Peyer's patch (tissue), 4 donors: Measurements from ENCODE around the gene BAG1. TPM values are rescaled to one million over a fixed set of nuclear protein-coding genes. Genes with fewer than 3 reads are reported as not detected.

Experiments used
- DNase-seq, 3 donors: peaks; one replicate each; pipeline ENCODE4 v3.0.0-alpha.2; 2017 to 2019
- H3K27ac ChIP-seq, 4 donors: fragments of 200-600 bp; sonication (generic); one replicate each; pipeline ENCODE4 v1.5.1; 2016 to 2019
- H3K27me3 ChIP-seq, 2 donors: fragments of 200-600 bp; sonication (generic); one replicate each; pipeline ENCODE4 v1.5.1; 2019
- H3K36me3 ChIP-seq, 3 donors: fragments of 200-600 bp; sonication (generic); one replicate each; pipeline ENCODE4 v1.5.1; 2016 to 2019
- H3K4me1 ChIP-seq, 4 donors: fragments of 200-600 bp; sonication (generic); one replicate each; pipeline ENCODE4 v1.5.1; 2016 to 2019
- H3K4me3 ChIP-seq, 4 donors: fragments of 200-600 bp; sonication (generic); 1 replicate in 3 of 4; 2 replicates in 1 of 4; pipeline ENCODE4 v1.5.1; 2016 to 2019; ENCODE audit warnings: mild to moderate bottlenecking in 1 of 4
- H3K9me3 ChIP-seq, 4 donors: fragments of 200-600 bp; sonication (generic); one replicate each; pipeline ENCODE4 v1.5.1; 2016 to 2019; ENCODE audit warnings: mild to moderate bottlenecking in 1 of 4
- CTCF ChIP-seq, 6 experiments: fragments of 450-650 bp in 4 of 6; fragments of 200-600 bp in 2 of 6; sonication (generic) in 1 of 6; IDR thresholded peaks; one replicate each; pipeline ENCODE4 v1.5.1; 2017 to 2019; ENCODE audit warnings: antibody characterized with exemption in 6 of 6, mild to moderate bottlenecking in 3 of 6, moderate library complexity in 1 of 6
- POLR2A ChIP-seq, 2 donors: fragments of 450-650 bp; IDR thresholded peaks; one replicate each; pipeline ENCODE4 v1.5.1; 2017; ENCODE audit warnings: antibody characterized with exemption in 2 of 2, mild to moderate bottlenecking in 2 of 2, moderate library complexity in 2 of 2
- total RNA-seq, 4 donors: library from RNA; depleted of rRNA; stranded (reverse); fragments of >200 nt; gene quantifications; one replicate each; pipeline ENCODE4 v1.1.0, GENCODE V29; 2016

The BAG1 gene
- total RNA-seq, 4 donors from 2014 or later = 36.2 to 61.1 (median 56.4) TPM

GRCh38 chr9:33230756-33231622 lies 33.5 kb downstream of the BAG1 start:
- TF ChIP-seq POLR2A (IDR thresholded peaks at IDR 0.05) (no peak), CTCF (IDR thresholded peaks at IDR 0.05) (no peak)
- Histone ChIP-seq H3K27me3 (no peaks in the 10 kb centered on the region), H3K4me1 (peaks cover 0 to 12% (median 3%) of the 10 kb centered on the region in 4 donors), H3K9me3 (no peaks in the 10 kb centered on the region), H3K36me3 (no peaks in the 10 kb centered on the region), H3K4me3 (no peak overlapping the region), H3K27ac (no peak overlapping the region)
- no peak for DNase-seq

- TF ChIP-seq POLR2A (IDR thresholded peaks at IDR 0.05) (peak in 1 of 2 donors; percentile 21), CTCF (IDR thresholded peaks at IDR 0.05) (peak in 4 of 6 experiments; percentile 22 to 93 (median 81))
- Histone ChIP-seq H3K27ac (peak overlapping the region in 3 of 4 donors; percentile 20 to 69 (median 42)), H3K27me3 (no peaks in the 10 kb centered on the region), H3K9me3 (no peaks in the 10 kb centered on the region), H3K4me1 (peaks cover 0 to 8% (median 3%) of the 10 kb centered on the region in 4 donors), H3K36me3 (no peaks in the 10 kb centered on the region), H3K4me3 (no peak overlapping the region)
- DNase-seq = peak in 2 of 3 donors; percentile 89 to 93
Observed at GRCh38 chr9:33229359-33230114, 35.0 kb downstream of the BAG1 start.

- Histone ChIP-seq H3K4me3 (no peak overlapping the region), H3K27me3 (no peaks in the 10 kb centered on the region), H3K4me1 (peaks cover 0 to 4% (median under 1%) of the 10 kb centered on the region in 4 donors), H3K36me3 (no peaks in the 10 kb centered on the region), H3K27ac (peak overlapping the region in 1 of 4 donors; percentile 50), H3K9me3 (no peaks in the 10 kb centered on the region)
- peak in 1 of 3 donors; percentile 39 for DNase-seq
- TF ChIP-seq POLR2A (IDR thresholded peaks at IDR 0.05) = no peak
- no peak for TF ChIP-seq CTCF (IDR thresholded peaks at IDR 0.05)
Observed at GRCh38 chr9:33228606-33229005, 35.9 kb downstream of the BAG1 start.

GRCh38 chr9:33227741-33228140 lies 36.8 kb downstream of the BAG1 start:
- Histone ChIP-seq H3K27me3 (no peaks in the 10 kb centered on the region), H3K4me3 (no peak overlapping the region), H3K9me3 (no peaks in the 10 kb centered on the region), H3K4me1 (peaks cover 0 to 4% (median 0%) of the 10 kb centered on the region in 4 donors), H3K36me3 (no peaks in the 10 kb centered on the region), H3K27ac (no peak overlapping the region)
- TF ChIP-seq POLR2A (IDR thresholded peaks at IDR 0.05) = no peak
- no peak for TF ChIP-seq CTCF (IDR thresholded peaks at IDR 0.05)
- DNase-seq = peak in 1 of 3 donors; percentile 28

- Histone ChIP-seq H3K27ac (peak overlapping the region in 1 of 4 donors; percentile 67), H3K9me3 (no peaks in the 10 kb centered on the region), H3K4me3 (no peak overlapping the region), H3K27me3 (no peaks in the 10 kb centered on the region), H3K36me3 (no peaks in the 10 kb centered on the region), H3K4me1 (peaks cover 0 to 4% (median 0%) of the 10 kb centered on the region in 4 donors)
- no peak for TF ChIP-seq CTCF (IDR thresholded peaks at IDR 0.05)
- TF ChIP-seq POLR2A (IDR thresholded peaks at IDR 0.05) = no peak
- peak in 2 of 3 donors; percentile 42 to 66 for DNase-seq
Observed at GRCh38 chr9:33227008-33227398, 37.5 kb downstream of the BAG1 start.
